H9 (cell line): Measurements from ENCODE around the gene NT5DC1. TPM values are rescaled to one million over a fixed set of nuclear protein-coding genes. Genes with fewer than 3 reads are reported as not detected.

ENCODE experiments used
- DNase-seq: peaks from one replicate; pipeline ENCODE4 v3.0.0-alpha.2; 2017
- H2AFZ ChIP-seq: one replicate; pipeline ENCODE4 v1.6.1; 2013; ENCODE audit warnings: mild to moderate bottlenecking, low read length, control low read depth, moderate library complexity
- H2AK5ac ChIP-seq: 2 replicates; pipeline ENCODE4 v1.6.1; 2013; ENCODE audit warnings: low read length, control low read depth, mixed read lengths; ENCODE audit not compliant: insufficient read length
- H2BK120ac ChIP-seq: one replicate; pipeline ENCODE4 v1.6.1; 2013; ENCODE audit warnings: low read depth, mild to moderate bottlenecking, low read length, control low read depth, inconsistent platforms; ENCODE audit not compliant: poor library complexity, severe bottlenecking
- H2BK12ac ChIP-seq: 2 replicates; pipeline ENCODE4 v1.6.1; 2013; ENCODE audit warnings: low read length, control low read depth, mixed read lengths, low read depth; ENCODE audit not compliant: insufficient read length
- H2BK15ac ChIP-seq: 2 replicates; pipeline ENCODE4 v1.6.1; 2013; ENCODE audit warnings: low read depth, low read length, control low read depth
- H2BK20ac ChIP-seq: one replicate; pipeline ENCODE4 v1.6.1; 2013; ENCODE audit warnings: low read depth, mild to moderate bottlenecking, low read length, control low read depth, inconsistent platforms; ENCODE audit not compliant: poor library complexity, severe bottlenecking
- H2BK5ac ChIP-seq: 2 replicates; pipeline ENCODE4 v1.6.1; 2013; ENCODE audit warnings: low read length, control low read depth, mixed read lengths; ENCODE audit not compliant: insufficient read length
- H3K14ac ChIP-seq: 2 replicates; pipeline ENCODE4 v1.6.1; 2013; ENCODE audit warnings: low read length, control low read depth; ENCODE audit not compliant: insufficient read depth
- H3K18ac ChIP-seq: 2 replicates; pipeline ENCODE4 v1.6.1; 2013; ENCODE audit warnings: low read depth, mild to moderate bottlenecking, mixed read lengths, low read length, control low read depth; ENCODE audit not compliant: insufficient read length
- H3K23ac ChIP-seq: 2 replicates; pipeline ENCODE4 v1.6.1; 2013; ENCODE audit warnings: low read length, control low read depth, mixed read lengths, low read depth; ENCODE audit not compliant: insufficient read length
- H3K23me2 ChIP-seq: 2 replicates; pipeline ENCODE4 v1.6.1; 2013; ENCODE audit warnings: low read depth, mild to moderate bottlenecking, mixed read lengths, low read length, control low read depth; ENCODE audit not compliant: insufficient read length, poor library complexity, severe bottlenecking
- H3K27ac ChIP-seq: 2 replicates; pipeline ENCODE4 v1.5.1; 2013; ENCODE audit warnings: low read length, control low read depth, mixed read lengths, low read depth; ENCODE audit not compliant: insufficient read length
- H3K27me3 ChIP-seq: 2 replicates; pipeline ENCODE4 v1.6.1; 2013; ENCODE audit warnings: low read length, control low read depth, inconsistent platforms; ENCODE audit not compliant: insufficient read depth
- H3K4ac ChIP-seq: 2 replicates; pipeline ENCODE4 v1.6.1; 2013; ENCODE audit warnings: low read depth, mild to moderate bottlenecking, control low read depth, inconsistent platforms, low read length, moderate library complexity
- H3K4me1 ChIP-seq: 2 replicates; pipeline ENCODE4 v1.6.1; 2013; ENCODE audit warnings: low read length, control low read depth, inconsistent platforms; ENCODE audit not compliant: insufficient read depth
- H3K4me2 ChIP-seq: 2 replicates; pipeline ENCODE4 v1.6.1; 2013; ENCODE audit warnings: low read length, control low read depth, mixed read lengths; ENCODE audit not compliant: insufficient read length, insufficient read depth
- H3K56ac ChIP-seq: 2 replicates; pipeline ENCODE4 v1.6.1; 2013; ENCODE audit warnings: low read depth, mild to moderate bottlenecking, mixed read lengths, low read length, control low read depth; ENCODE audit not compliant: insufficient read length
- H3K79me1 ChIP-seq: 2 replicates; pipeline ENCODE4 v1.6.1; 2013; ENCODE audit warnings: low read depth, mild to moderate bottlenecking, moderate library complexity, low read length, control low read depth, inconsistent platforms; ENCODE audit not compliant: insufficient read depth, poor library complexity, severe bottlenecking
- H3K79me2 ChIP-seq: 2 replicates; pipeline ENCODE4 v1.6.1; 2013; ENCODE audit warnings: low read length, control low read depth, inconsistent platforms; ENCODE audit not compliant: insufficient read depth
- H3K9ac ChIP-seq: 2 replicates; pipeline ENCODE4 v1.6.1; 2013; ENCODE audit warnings: low read length, control low read depth, mixed read lengths; ENCODE audit not compliant: insufficient read length; ENCODE audit errors: extremely low read depth
- H3K9me3 ChIP-seq: one replicate; pipeline ENCODE4 v1.6.1; 2013; ENCODE audit warnings: low read depth, low read length, inconsistent platforms; ENCODE audit not compliant: control insufficient read depth
- H3T11ph ChIP-seq: one replicate; pipeline ENCODE4 v1.6.1; 2013; ENCODE audit warnings: mild to moderate bottlenecking, low read length, control low read depth, inconsistent platforms
- H4K20me1 ChIP-seq: one replicate; pipeline ENCODE4 v1.6.1; 2013; ENCODE audit not compliant: control insufficient read depth, insufficient read length, insufficient read depth
- H4K5ac ChIP-seq: 2 replicates; pipeline ENCODE4 v1.6.1; 2013; ENCODE audit warnings: low read depth, mild to moderate bottlenecking, mixed read lengths, low read length, control low read depth; ENCODE audit not compliant: insufficient read length
- H4K8ac ChIP-seq: replicated peaks from 2 replicates; pipeline ENCODE4 v1.6.1; 2013; ENCODE audit warnings: low read length, control low read depth, mixed read lengths, low read depth; ENCODE audit not compliant: insufficient read length
- H4K91ac ChIP-seq: 2 replicates; pipeline ENCODE4 v1.6.1; 2013; ENCODE audit warnings: low read depth, mild to moderate bottlenecking, moderate library complexity, mixed read lengths, low read length, control low read depth; ENCODE audit not compliant: insufficient read length
- H3K27ac Mint-ChIP-seq, 3 experiments: 2 replicates in 2 of 3; 3 replicates in 1 of 3; pipeline ENCODE4 v1.8.0; 2020 to 2021; ENCODE audit warnings: mixed read lengths in 3 of 3, mild to moderate bottlenecking in 1 of 3, moderate library complexity in 1 of 3
- H3K27me3 Mint-ChIP-seq: 2 replicates; pipeline ENCODE4 v1.8.0; 2021; ENCODE audit warnings: low read depth, mild to moderate bottlenecking, moderate library complexity, mixed read lengths
- H3K36me3 Mint-ChIP-seq, 3 experiments: 2 replicates in 2 of 3; 3 replicates in 1 of 3; pipeline ENCODE4 v1.8.0; 2020 to 2021; ENCODE audit warnings: low read depth in 3 of 3, mixed read lengths in 3 of 3; ENCODE audit not compliant: insufficient read depth in 1 of 3
- H3K4me1 Mint-ChIP-seq, 2 experiments: 2 replicates each; pipeline ENCODE4 v1.8.0; 2020; ENCODE audit warnings: mixed read lengths in 2 of 2
- H3K4me3 Mint-ChIP-seq, 2 experiments: 2 replicates in 1 of 2; 3 replicates in 1 of 2; pipeline ENCODE4 v1.8.0; 2020 to 2021; ENCODE audit warnings: mild to moderate bottlenecking in 2 of 2, mixed read lengths in 2 of 2, moderate library complexity in 1 of 2
- H3K9me3 Mint-ChIP-seq, 2 experiments: 2 replicates in 1 of 2; 3 replicates in 1 of 2; pipeline ENCODE4 v1.8.0; 2020; ENCODE audit warnings: mild to moderate bottlenecking in 2 of 2, mixed read lengths in 2 of 2, moderate library complexity in 1 of 2
- CTCF ChIP-seq: fragments of 200-600 bp; sonication (generic); conservative IDR thresholded peaks from 3 replicates; pipeline ENCODE4 v1.8.0; 2021; ENCODE audit warnings: antibody characterized with exemption, mild to moderate bottlenecking
- WGBS: extraction: QIAGEN DNeasy Blood & Tissue Kit; methylation state at CpG from one replicate; pipeline ENCODE4 v1.1.7; 2013; ENCODE audit warnings: missing lambda C conversion rate, low lambda C conversion rate, mixed read lengths; ENCODE audit not compliant: insufficient read length; ENCODE audit errors: extremely low coverage; 5-methylcytosine and 5-hydroxymethylcytosine counted together
- total RNA-seq: library from RNA; stranded (reverse); gene quantifications from 2 replicates; pipeline ENCODE4 v1.2.1, GENCODE V29; 2021

Gene NT5DC1
- total RNA-seq, 1 experiment from 2014 or later = 64.9 TPM

- no peaks in the 10 kb centered on the region for H3K27me3 Mint-ChIP-seq
- H2BK20ac ChIP-seq = no peak overlapping the region
- no peak overlapping the region for H3K4me2 ChIP-seq
- H3K56ac ChIP-seq = no peak overlapping the region
- no peaks in the 10 kb centered on the region for H3K79me1 ChIP-seq
- H4K91ac ChIP-seq = no peak overlapping the region
- no peaks in the 10 kb centered on the region for H3K23me2 ChIP-seq
- no peak overlapping the region for H3K4me3 Mint-ChIP-seq
- no peak overlapping the region for H2BK120ac ChIP-seq
- H3K4me1 Mint-ChIP-seq = peaks cover 5 to 9% of the 10 kb centered on the region in 2 experiments; a peak in 3 of 4 replicates
- no peak overlapping the region for H3K27ac ChIP-seq
- WGBS = no CpG with 5 or more reads among the region's 1 CpG
- H3K27ac Mint-ChIP-seq = no peak overlapping the region
- H4K8ac ChIP-seq = no peak overlapping the region
- H4K5ac ChIP-seq = no peak overlapping the region
- no peaks in the 10 kb centered on the region for H4K20me1 ChIP-seq
- no peak overlapping the region for H3K4ac ChIP-seq
- no peaks in the 10 kb centered on the region for H3K79me2 ChIP-seq
- no peak overlapping the region for H2AK5ac ChIP-seq
- peaks cover 8 to 36% (median 16%) of the 10 kb centered on the region in 3 experiments for H3K36me3 Mint-ChIP-seq
- TF ChIP-seq CTCF = no peak
- H3K27me3 ChIP-seq = no peaks in the 10 kb centered on the region
- H2AFZ ChIP-seq = no peak overlapping the region
- peaks cover 10 to 14% of the 10 kb centered on the region in 2 experiments; a peak in 4 of 5 replicates for H3K9me3 Mint-ChIP-seq
- no peak overlapping the region for H2BK12ac ChIP-seq
- no peak overlapping the region for H3K18ac ChIP-seq
- no peaks in the 10 kb centered on the region for H3K4me1 ChIP-seq
- no peak overlapping the region for H2BK15ac ChIP-seq
- no peak overlapping the region for H3K23ac ChIP-seq
- H2BK5ac ChIP-seq = no peak overlapping the region
- H3K14ac ChIP-seq = no peak overlapping the region
- H3K9ac ChIP-seq = no peak overlapping the region
- H3T11ph ChIP-seq = no peak overlapping the region
- no peak for DNase-seq
- no peaks in the 10 kb centered on the region for H3K9me3 ChIP-seq
These were observed 64.9 kb downstream of the NT5DC1 start for GRCh38 chr6:116165596-116165995.
